GM12878 (cell line): ENCODE measurements around the gene SLC3A2. TPM values are rescaled to one million over a fixed set of nuclear protein-coding genes. Genes with fewer than 3 reads are reported as not detected.
A peak's percentile ranks its signal among the peaks of the same experiment; 100 is the strongest.

Source experiments
- CEBPZ ChIP-seq: fragments of 150-350 bp; IDR thresholded peaks from 2 replicates; pipeline ENCODE4 v1.6.1; 2016; ENCODE audit warnings: low read depth, low read length
- POLR2A ChIP-seq: IDR thresholded peaks from 2 replicates; pipeline ENCODE4 v1.6.1; 2011; ENCODE audit warnings: low read depth, mild to moderate bottlenecking, low read length
- POLR2AphosphoS2 ChIP-seq: IDR thresholded peaks from 2 replicates; pipeline ENCODE4 v1.6.1; 2011; ENCODE audit warnings: low read depth, mild to moderate bottlenecking, low read length, improper control_type of control experiment, moderate library complexity
- SMC3 ChIP-seq: IDR thresholded peaks from 2 replicates; pipeline ENCODE4 v1.6.1; 2011; ENCODE audit warnings: low read length, improper control_type of control experiment, borderline replicate concordance
- SP1 ChIP-seq: IDR thresholded peaks from one replicate; pipeline ENCODE4 v1.6.1; 2011; ENCODE audit warnings: low read depth, low read length
- SUZ12 ChIP-seq: fragments of 200-600 bp; sonication (generic); IDR thresholded peaks from one replicate; pipeline ENCODE4 v1.6.1; 2018; ENCODE audit warnings: antibody characterized with exemption, mild to moderate bottlenecking; ENCODE audit not compliant: unreplicated experiment
- ZSCAN29 ChIP-seq: fragments of 450-650 bp; IDR thresholded peaks from 2 replicates; pipeline ENCODE4 v1.6.1; 2017; ENCODE audit warnings: mild to moderate bottlenecking, moderate library complexity
- ZZZ3 ChIP-seq: IDR thresholded peaks from 2 replicates; pipeline ENCODE4 v1.6.1; 2011; ENCODE audit warnings: low read depth; ENCODE audit not compliant: control insufficient read depth, insufficient read length
- polyA plus RNA-seq, 11 experiments: library from polyadenylated mRNA; depleted of rRNA in 4 of 11; unstranded in 6 of 11; stranded (reverse) in 5 of 11; fragments of >200 nt; fragmentation: Nextera tagmentation in 4 of 11; fragmentation: Illumina TruSeq in 1 of 11; extraction: Ambion mirVana in 4 of 11; extraction: Trizol in 1 of 11; gene quantifications; 1 replicate in 1 of 11; 2 replicates in 10 of 11; pipeline versions ENCODE4 v1.2.1 to v1.2.3, GENCODE V29; 2011 to 2016; ENCODE audit warnings: inconsistent platforms in 2 of 11, missing spikeins in 2 of 11, low read depth in 1 of 11
- total RNA-seq, 4 experiments: library from RNA; depleted of rRNA in 3 of 4; stranded (reverse); fragments of >200 nt in 3 of 4; fragmentation: Illumina TruSeq in 1 of 4; extraction: Trizol in 1 of 4; gene quantifications; 2 replicates each; pipeline versions ENCODE4 v1.2.1 to v1.2.3, GENCODE V29; 2013 to 2021
- TF ChIP-seq, protein P1 (sequence below): fragments of 450-650 bp; IDR thresholded peaks from 2 replicates; pipeline ENCODE4 v1.6.1; 2017; ENCODE audit warnings: mild to moderate bottlenecking, moderate library complexity
- TF ChIP-seq, protein P2 (sequence below): fragments of 450-650 bp; IDR thresholded peaks from 2 replicates; pipeline ENCODE4 v1.6.1; 2014; ENCODE audit warnings: mild to moderate bottlenecking
- TF ChIP-seq, protein P3 (sequence below): fragments of 450-650 bp; formaldehyde crosslinking; IDR thresholded peaks from 2 replicates; pipeline ENCODE4 v1.4.0; 2022; ENCODE audit warnings: mild to moderate bottlenecking, moderate library complexity

The SLC3A2 gene
- total and polyA plus RNA-seq, 10 of the 15 experiments (the other 5 are each of a cell fraction or from before 2014, with no cell fraction given) = 6.9 to 158 (median 106) TPM

DNA sequence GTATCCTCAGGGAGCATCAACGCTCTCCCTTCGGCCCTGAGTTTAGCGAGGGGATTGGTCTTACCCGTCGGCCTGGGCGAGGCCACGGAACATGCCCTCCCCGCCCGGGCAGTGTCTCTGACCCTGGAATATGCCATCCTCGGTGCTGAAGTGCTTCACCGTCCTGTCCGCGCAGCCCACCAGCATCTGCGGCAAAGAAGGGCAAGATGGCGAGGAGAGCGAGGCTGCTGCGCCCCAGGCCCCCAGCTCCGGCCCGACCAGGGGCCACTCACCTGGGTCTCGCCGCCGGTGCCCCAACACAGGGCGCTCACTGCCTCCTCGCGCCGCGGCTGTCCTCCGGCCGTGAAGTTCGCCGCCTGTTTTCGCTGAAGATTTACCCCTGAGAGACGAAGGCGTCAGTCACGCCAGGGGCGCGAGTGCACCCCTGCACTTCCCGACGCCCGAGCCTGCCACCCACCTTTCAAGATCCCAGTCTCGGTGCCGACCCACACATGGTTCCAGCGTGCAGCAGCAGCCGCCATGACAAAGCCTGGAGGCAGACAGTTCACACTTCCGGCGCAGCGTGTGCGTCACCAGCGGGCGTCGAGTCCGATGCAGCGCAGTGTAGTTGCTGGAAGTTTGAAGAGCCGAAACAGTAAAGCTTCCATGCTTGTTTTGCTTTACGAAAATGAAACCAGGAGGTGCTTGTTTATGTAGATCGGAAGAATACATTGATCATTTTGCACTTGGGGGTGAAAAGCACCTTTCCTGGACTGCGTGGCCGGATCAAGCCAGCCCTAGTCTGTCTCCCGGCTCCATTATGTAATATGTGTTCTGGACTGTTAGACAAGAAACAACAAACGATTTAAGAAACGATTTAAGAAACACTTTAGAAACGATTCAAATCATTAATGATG, 41.4 kb upstream of the SLC3A2 start, which contains the start of gene WDR74 (continued):
- TF ChIP-seq, protein P1, sequence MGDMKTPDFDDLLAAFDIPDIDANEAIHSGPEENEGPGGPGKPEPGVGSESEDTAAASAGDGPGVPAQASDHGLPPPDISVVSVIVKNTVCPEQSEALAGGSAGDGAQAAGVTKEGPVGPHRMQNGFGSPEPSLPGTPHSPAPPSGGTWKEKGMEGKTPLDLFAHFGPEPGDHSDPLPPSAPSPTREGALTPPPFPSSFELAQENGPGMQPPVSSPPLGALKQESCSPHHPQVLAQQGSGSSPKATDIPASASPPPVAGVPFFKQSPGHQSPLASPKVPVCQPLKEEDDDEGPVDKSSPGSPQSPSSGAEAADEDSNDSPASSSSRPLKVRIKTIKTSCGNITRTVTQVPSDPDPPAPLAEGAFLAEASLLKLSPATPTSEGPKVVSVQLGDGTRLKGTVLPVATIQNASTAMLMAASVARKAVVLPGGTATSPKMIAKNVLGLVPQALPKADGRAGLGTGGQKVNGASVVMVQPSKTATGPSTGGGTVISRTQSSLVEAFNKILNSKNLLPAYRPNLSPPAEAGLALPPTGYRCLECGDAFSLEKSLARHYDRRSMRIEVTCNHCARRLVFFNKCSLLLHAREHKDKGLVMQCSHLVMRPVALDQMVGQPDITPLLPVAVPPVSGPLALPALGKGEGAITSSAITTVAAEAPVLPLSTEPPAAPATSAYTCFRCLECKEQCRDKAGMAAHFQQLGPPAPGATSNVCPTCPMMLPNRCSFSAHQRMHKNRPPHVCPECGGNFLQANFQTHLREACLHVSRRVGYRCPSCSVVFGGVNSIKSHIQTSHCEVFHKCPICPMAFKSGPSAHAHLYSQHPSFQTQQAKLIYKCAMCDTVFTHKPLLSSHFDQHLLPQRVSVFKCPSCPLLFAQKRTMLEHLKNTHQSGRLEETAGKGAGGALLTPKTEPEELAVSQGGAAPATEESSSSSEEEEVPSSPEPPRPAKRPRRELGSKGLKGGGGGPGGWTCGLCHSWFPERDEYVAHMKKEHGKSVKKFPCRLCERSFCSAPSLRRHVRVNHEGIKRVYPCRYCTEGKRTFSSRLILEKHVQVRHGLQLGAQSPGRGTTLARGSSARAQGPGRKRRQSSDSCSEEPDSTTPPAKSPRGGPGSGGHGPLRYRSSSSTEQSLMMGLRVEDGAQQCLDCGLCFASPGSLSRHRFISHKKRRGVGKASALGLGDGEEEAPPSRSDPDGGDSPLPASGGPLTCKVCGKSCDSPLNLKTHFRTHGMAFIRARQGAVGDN = peak; percentile 51; the same call in 1 of the 2 replicates
- TF ChIP-seq SMC3 (no peak), POLR2A (peak; percentile 97), CEBPZ (no peak), ZZZ3 (no peak), SUZ12 (no peak), ZSCAN29 (no peak), SP1 (peak; percentile 52), POLR2AphosphoS2 (peak; percentile 88; the same call in 1 of the 2 replicates)
- TF ChIP-seq, protein P2, sequence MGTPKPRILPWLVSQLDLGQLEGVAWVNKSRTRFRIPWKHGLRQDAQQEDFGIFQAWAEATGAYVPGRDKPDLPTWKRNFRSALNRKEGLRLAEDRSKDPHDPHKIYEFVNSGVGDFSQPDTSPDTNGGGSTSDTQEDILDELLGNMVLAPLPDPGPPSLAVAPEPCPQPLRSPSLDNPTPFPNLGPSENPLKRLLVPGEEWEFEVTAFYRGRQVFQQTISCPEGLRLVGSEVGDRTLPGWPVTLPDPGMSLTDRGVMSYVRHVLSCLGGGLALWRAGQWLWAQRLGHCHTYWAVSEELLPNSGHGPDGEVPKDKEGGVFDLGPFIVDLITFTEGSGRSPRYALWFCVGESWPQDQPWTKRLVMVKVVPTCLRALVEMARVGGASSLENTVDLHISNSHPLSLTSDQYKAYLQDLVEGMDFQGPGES = no peak
- TF ChIP-seq, protein P3, sequence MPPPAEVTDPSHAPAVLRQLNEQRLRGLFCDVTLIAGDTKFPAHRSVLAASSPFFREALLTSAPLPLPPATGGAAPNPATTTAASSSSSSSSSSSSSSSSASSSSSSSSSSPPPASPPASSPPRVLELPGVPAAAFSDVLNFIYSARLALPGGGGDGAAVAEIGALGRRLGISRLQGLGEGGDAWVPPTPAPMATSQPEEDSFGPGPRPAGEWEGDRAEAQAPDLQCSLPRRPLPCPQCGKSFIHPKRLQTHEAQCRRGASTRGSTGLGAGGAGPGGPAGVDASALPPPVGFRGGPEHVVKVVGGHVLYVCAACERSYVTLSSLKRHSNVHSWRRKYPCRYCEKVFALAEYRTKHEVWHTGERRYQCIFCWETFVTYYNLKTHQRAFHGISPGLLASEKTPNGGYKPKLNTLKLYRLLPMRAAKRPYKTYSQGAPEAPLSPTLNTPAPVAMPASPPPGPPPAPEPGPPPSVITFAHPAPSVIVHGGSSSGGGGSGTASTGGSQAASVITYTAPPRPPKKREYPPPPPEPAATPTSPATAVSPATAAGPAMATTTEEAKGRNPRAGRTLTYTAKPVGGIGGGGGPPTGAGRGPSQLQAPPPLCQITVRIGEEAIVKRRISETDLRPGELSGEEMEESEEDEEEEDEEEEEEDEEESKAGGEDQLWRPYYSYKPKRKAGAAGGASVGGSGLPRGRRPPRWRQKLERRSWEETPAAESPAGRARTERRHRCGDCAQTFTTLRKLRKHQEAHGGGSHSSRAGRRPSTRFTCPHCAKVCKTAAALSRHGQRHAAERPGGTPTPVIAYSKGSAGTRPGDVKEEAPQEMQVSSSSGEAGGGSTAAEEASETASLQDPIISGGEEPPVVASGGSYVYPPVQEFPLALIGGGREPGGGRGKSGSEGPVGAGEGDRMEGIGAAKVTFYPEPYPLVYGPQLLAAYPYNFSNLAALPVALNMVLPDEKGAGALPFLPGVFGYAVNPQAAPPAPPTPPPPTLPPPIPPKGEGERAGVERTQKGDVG (CRISPR knock-in tag) = no peak
